HEK293T (cell line): ENCODE results near the gene CELF2.

Experiments used
- CTCF ChIA-PET: fragments of 350-600 bp; formaldehyde crosslinking; extraction: SDS; loops from one replicate; lab custom pipeline; 2021; ENCODE audit warnings: antibody characterized with exemption, inconsistent platforms; lab: Yijun Ruan, JAX
- POLR2A ChIA-PET: fragments of 350-600 bp; formaldehyde crosslinking; extraction: SDS; loops from one replicate; lab custom pipeline; 2020; ENCODE audit warnings: antibody characterized with exemption, inconsistent platforms; lab: Yijun Ruan, JAX
- DNase-seq: peaks from one replicate; pipeline ENCODE4 v3.0.0; 2012; ENCODE audit warnings: mixed read lengths; ENCODE audit errors: extremely low spot score
- ARNT ChIP-seq: fragments of 450-650 bp; IDR thresholded peaks from 2 replicates; pipeline ENCODE4 v1.6.1; 2017; ENCODE audit warnings: mild to moderate bottlenecking
- BHLHE40 ChIP-seq: fragments of 450-650 bp; IDR thresholded peaks from 2 replicates; pipeline ENCODE4 v1.6.1; 2016; ENCODE audit warnings: mild to moderate bottlenecking, moderate library complexity, borderline replicate concordance
- CTBP1 ChIP-seq: fragments of 450-650 bp; IDR thresholded peaks from 2 replicates; pipeline ENCODE4 v1.6.1; 2016; ENCODE audit warnings: borderline replicate concordance
- ELF4 ChIP-seq: fragments of 450-650 bp; IDR thresholded peaks from 2 replicates; pipeline ENCODE4 v1.6.1; 2017; ENCODE audit warnings: antibody characterized with exemption
- FOXA1 ChIP-seq: fragments of 450-650 bp; IDR thresholded peaks from 2 replicates; pipeline ENCODE4 v1.6.1; 2016; ENCODE audit warnings: mild to moderate bottlenecking
- FOXK2 ChIP-seq: fragments of 450-650 bp; IDR thresholded peaks from 2 replicates; pipeline ENCODE4 v1.6.1; 2016; ENCODE audit warnings: mild to moderate bottlenecking
- FOXM1 ChIP-seq: fragments of 450-650 bp; IDR thresholded peaks from 2 replicates; pipeline ENCODE4 v1.6.1; 2017; ENCODE audit warnings: mild to moderate bottlenecking, borderline replicate concordance
- HDGF ChIP-seq: fragments of 450-650 bp; IDR thresholded peaks from 2 replicates; pipeline ENCODE4 v1.6.1; 2017; ENCODE audit warnings: antibody characterized with exemption, borderline replicate concordance
- L3MBTL2 ChIP-seq: fragments of 450-650 bp; conservative IDR thresholded peaks from 2 replicates; pipeline ENCODE4 v1.6.1; 2016; ENCODE audit warnings: mild to moderate bottlenecking
- LEF1 ChIP-seq: fragments of 450-650 bp; IDR thresholded peaks from 2 replicates; pipeline ENCODE4 v1.6.1; 2017; ENCODE audit warnings: mild to moderate bottlenecking, borderline replicate concordance
- NFRKB ChIP-seq: fragments of 450-650 bp; IDR thresholded peaks from 2 replicates; pipeline ENCODE4 v1.6.1; 2016; ENCODE audit warnings: mild to moderate bottlenecking, moderate library complexity
- PKNOX1 ChIP-seq: fragments of 450-650 bp; IDR thresholded peaks from 2 replicates; pipeline ENCODE4 v1.6.1; 2016
- SP1 ChIP-seq: fragments of 450-650 bp; IDR thresholded peaks from 2 replicates; pipeline ENCODE4 v1.6.1; 2017
- SUZ12 ChIP-seq: fragments of 450-650 bp; IDR thresholded peaks from 2 replicates; pipeline ENCODE4 v1.6.1; 2016; ENCODE audit warnings: mild to moderate bottlenecking
- TARDBP ChIP-seq: fragments of 450-650 bp; IDR thresholded peaks from 2 replicates; pipeline ENCODE4 v1.6.1; 2016
- ZNF384 ChIP-seq: fragments of 450-650 bp; IDR thresholded peaks from 2 replicates; pipeline ENCODE4 v1.6.1; 2016

Gene CELF2

DNA sequence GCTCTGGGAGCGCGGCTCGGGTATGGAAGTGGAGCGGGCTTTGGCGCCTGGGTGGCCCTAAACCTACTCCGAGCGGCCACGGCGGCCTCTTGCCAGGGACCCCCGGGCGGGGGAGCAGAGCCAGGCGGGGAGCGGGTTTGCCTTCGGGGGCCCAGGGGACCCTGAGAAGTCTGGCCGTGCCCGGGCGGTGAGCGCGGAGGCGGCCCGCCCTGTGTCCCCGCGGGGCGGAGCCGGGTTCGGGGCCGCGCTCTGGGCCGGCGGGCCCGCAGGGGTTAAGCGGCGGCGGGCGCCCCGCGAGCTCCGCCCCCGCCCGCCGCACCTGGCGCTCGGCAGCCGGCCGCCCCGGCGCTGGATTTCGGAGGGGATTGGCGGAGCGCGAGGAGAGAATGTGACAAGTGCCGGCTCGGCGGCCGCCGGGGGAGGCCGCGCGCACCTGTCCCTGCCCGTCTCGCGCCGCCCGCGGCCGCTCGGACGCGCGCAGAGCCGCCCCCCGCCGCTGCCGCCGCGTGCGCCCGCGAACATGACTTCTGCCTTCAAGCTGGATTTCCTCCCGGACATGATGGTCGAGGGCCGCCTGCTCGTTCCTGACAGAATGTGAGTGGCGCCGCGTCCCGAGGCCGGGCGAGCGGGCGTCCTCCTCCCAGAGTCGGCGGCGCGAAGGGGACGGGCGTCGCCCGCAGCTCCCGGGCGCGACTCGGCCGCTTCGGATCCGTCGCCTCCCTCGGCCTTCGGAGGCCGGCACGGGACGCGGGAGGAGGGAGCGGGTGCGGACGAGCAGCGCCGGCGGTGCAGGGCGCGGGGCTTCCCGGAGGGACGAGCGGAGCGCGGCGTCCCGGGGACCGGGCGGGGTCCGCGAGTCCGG lies at the start of gene CELF2:
Gene CELF2, plus strand, starts transcription at position 303 of the 862 bp plus-strand sequence. Its CDS starts 218 bp downstream, at position 521.
- TF ChIP-seq HDGF (no peak), CTBP1 (no peak), FOXA1 (no peak), SP1 (no peak), BHLHE40 (no peak), PKNOX1 (no peak), ZNF384 (no peak), LEF1 (no peak), TARDBP (no peak), L3MBTL2 (no peak; the same call in 1 of the 2 replicates), NFRKB (no peak), ARNT (no peak), FOXK2 (no peak), FOXM1 (no peak), ELF4 (no peak)
- ChIA-PET CTCF (no interaction called here), POLR2A (interaction anchor here (0.7 to 2.7 kb wide), 4 partner anchors 9 to 282 kb away, joined by 3 to 14 read pairs (median 8); no protein-coding TSS in a partner anchor)
- DNase-seq, result peak; percentile 55

DNA sequence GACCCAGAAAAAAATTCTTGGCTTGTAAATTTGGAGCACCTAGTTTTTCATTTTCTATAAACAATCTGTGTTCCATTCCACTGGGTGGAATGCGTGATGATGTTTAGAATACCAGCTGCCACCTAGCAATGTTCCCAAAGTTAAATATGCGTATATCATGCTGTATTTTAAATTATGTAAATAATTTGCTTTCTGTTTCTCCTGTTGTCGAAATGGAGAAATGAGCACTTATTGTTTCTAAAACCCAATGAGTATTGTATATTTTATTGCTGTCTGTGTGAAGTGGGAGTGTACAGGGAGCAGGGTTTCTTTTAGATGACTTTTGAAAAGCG lies 49.4 kb upstream of the CELF2 start:
- no peak for TF ChIP-seq L3MBTL2
- no peak for TF ChIP-seq CTBP1
- no peak for TF ChIP-seq LEF1
- no peak for TF ChIP-seq PKNOX1
- no peak for TF ChIP-seq SP1
- TF ChIP-seq TARDBP, result no peak
- no peak for TF ChIP-seq BHLHE40
- no peak for TF ChIP-seq ZNF384
- TF ChIP-seq SUZ12, result no peak
- DNase-seq, result no peak
- POLR2A ChIA-PET, result no interaction called here
- CTCF ChIA-PET, result no interaction called here

DNA sequence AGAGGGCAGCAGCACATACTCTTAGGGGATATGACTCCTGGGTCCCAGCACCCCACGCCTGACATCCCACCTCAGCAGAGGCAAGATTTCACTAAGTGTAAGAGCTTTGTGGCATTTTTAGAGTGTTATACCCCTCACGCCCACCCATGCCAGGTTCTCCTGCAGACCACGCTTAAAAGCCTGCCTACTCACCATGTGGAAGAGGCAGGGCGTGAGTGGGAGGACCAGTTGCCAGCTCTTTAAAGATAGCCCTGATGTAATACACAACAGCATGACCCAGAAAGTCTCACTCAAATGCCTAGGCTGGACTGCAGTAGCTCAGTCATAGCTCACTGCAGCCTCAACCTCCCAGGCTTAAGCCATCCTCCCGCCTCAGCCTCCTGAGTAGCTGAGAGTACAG lies 44.4 kb upstream of the CELF2 start:
- CTCF ChIA-PET, result no interaction called here
- POLR2A ChIA-PET, result no interaction called here

GRCh38 chr10:10975647-10976046 lies 42.0 kb upstream of the CELF2 start:
- DNase-seq, result no peak
- ChIA-PET CTCF (no interaction called here), POLR2A (no interaction called here)
- TF ChIP-seq ZNF384 (no peak), FOXK2 (no peak), TARDBP (no peak), ARNT (no peak), L3MBTL2 (no peak), NFRKB (no peak), PKNOX1 (no peak), LEF1 (no peak), SUZ12 (no peak), CTBP1 (no peak), FOXM1 (no peak), SP1 (no peak), FOXA1 (no peak), ELF4 (no peak), BHLHE40 (no peak), HDGF (no peak)

More for the DNA sequence above, 44.4 kb upstream of the CELF2 start:
- TF ChIP-seq FOXK2 (no peak), FOXA1 (no peak), ARNT (no peak), L3MBTL2 (no peak), TARDBP (no peak), CTBP1 (no peak), HDGF (no peak), PKNOX1 (no peak), SP1 (no peak), LEF1 (no peak)
- no peak for DNase-seq

- no peak for DNase-seq
- ChIA-PET CTCF (no interaction called here), POLR2A (no interaction called here)
- TF ChIP-seq HDGF (no peak), SUZ12 (no peak), TARDBP (no peak), BHLHE40 (no peak), ARNT (no peak), L3MBTL2 (no peak), PKNOX1 (no peak), FOXM1 (no peak), CTBP1 (no peak), FOXK2 (no peak), ZNF384 (no peak), NFRKB (no peak), LEF1 (no peak), FOXA1 (no peak), SP1 (no peak), ELF4 (no peak)
These were observed 41.0 kb upstream of the CELF2 start for GRCh38 chr10:10976652-10977051.
